WTC11 (cell line): ENCODE data around the gene ELMOD1. TPM values are rescaled to one million over a fixed set of nuclear protein-coding genes. Genes with fewer than 3 reads are reported as not detected.

Source experiments
- ATAC-seq: fragments of 200-7000 bp; cut with Tn5 transposase; 2 replicates; pipeline ENCODE4 v1.10.0; 2021; ENCODE audit warnings: mild to moderate bottlenecking, moderate library complexity
- CTCF ChIA-PET: fragments of 300-600 bp; sonication (Branson Sonifier 250); formaldehyde crosslinking; loops from one replicate; lab custom pipeline; 2021; ENCODE audit warnings: antibody characterized with exemption; lab: Charles Lee
- POLR2A ChIA-PET: fragments of 350-600 bp; sonication (Branson Sonifier 250); formaldehyde crosslinking; loops from one replicate; lab custom pipeline; 2021; ENCODE audit warnings: antibody characterized with exemption; lab: Charles Lee
- DNase-seq: peaks from one replicate; pipeline ENCODE4 v3.0.0; 2021; ENCODE audit warnings: low spot score
- H3K27ac Mint-ChIP-seq: 2 replicates; pipeline ENCODE4 v1.8.0; 2021; ENCODE audit warnings: mixed read lengths
- H3K27me3 Mint-ChIP-seq: 2 replicates; pipeline ENCODE4 v1.8.0; 2021; ENCODE audit warnings: low read depth, mild to moderate bottlenecking, moderate library complexity, mixed read lengths
- H3K36me3 Mint-ChIP-seq: 2 replicates; pipeline ENCODE4 v1.8.0; 2021; ENCODE audit warnings: mixed read lengths
- H3K4me1 Mint-ChIP-seq: 2 replicates; pipeline ENCODE4 v1.8.0; 2022; ENCODE audit warnings: mixed read lengths
- H3K4me3 Mint-ChIP-seq: 2 replicates; pipeline ENCODE4 v1.8.0; 2021; ENCODE audit warnings: mild to moderate bottlenecking, moderate library complexity, mixed read lengths
- H3K9me3 Mint-ChIP-seq: 2 replicates; pipeline ENCODE4 v1.8.0; 2021; ENCODE audit warnings: mixed read lengths
- ATF1 ChIP-seq: sonication (generic); formaldehyde crosslinking; IDR thresholded peaks from 2 replicates; pipeline ENCODE4 v1.8.1; 2023; ENCODE audit warnings: mild to moderate bottlenecking, moderate library complexity, missing genetic modification reagents
- ATF2 ChIP-seq: sonication (generic); formaldehyde crosslinking; IDR thresholded peaks from 2 replicates; pipeline ENCODE4 v1.8.1; 2022; ENCODE audit warnings: low read depth, missing genetic modification reagents, borderline replicate concordance
- ELF4 ChIP-seq: sonication (generic); formaldehyde crosslinking; IDR thresholded peaks from 2 replicates; pipeline ENCODE4 v1.8.1; 2022; ENCODE audit warnings: low read depth, mild to moderate bottlenecking, moderate library complexity, missing genetic modification reagents
- ETV6 ChIP-seq: sonication (generic); formaldehyde crosslinking; IDR thresholded peaks from 2 replicates; pipeline ENCODE4 v1.8.1; 2022; ENCODE audit warnings: mild to moderate bottlenecking, missing genetic modification reagents
- GABPB1 ChIP-seq: sonication (generic); formaldehyde crosslinking; IDR thresholded peaks from 2 replicates; pipeline ENCODE4 v1.8.1; 2023; ENCODE audit warnings: mild to moderate bottlenecking, missing genetic modification reagents
- HMGA2 ChIP-seq: fragments of 250-450 bp; sonication (Bioruptor Pico); IDR thresholded peaks from 2 replicates; pipeline ENCODE4 v1.4.0; 2021; ENCODE audit warnings: mild to moderate bottlenecking, moderate library complexity
- MYBL2 ChIP-seq: sonication (generic); formaldehyde crosslinking; IDR thresholded peaks from 2 replicates; pipeline ENCODE4 v1.8.1; 2023; ENCODE audit warnings: mild to moderate bottlenecking, moderate library complexity, missing genetic modification reagents
- NFYB ChIP-seq: sonication (generic); formaldehyde crosslinking; conservative IDR thresholded peaks from 2 replicates; pipeline ENCODE4 v1.8.0; 2022; ENCODE audit warnings: low read depth, missing genetic modification reagents
- NR2C2 ChIP-seq: sonication (generic); formaldehyde crosslinking; IDR thresholded peaks from 2 replicates; pipeline ENCODE4 v1.8.0; 2022; ENCODE audit warnings: mild to moderate bottlenecking, missing genetic modification reagents
- RELA ChIP-seq: sonication (generic); formaldehyde crosslinking; IDR thresholded peaks from 2 replicates; pipeline ENCODE4 v1.8.1; 2022; ENCODE audit warnings: missing genetic modification reagents, mild to moderate bottlenecking, borderline replicate concordance
- SMAD3 ChIP-seq: sonication (generic); formaldehyde crosslinking; IDR thresholded peaks from 2 replicates; pipeline ENCODE4 v1.8.0; 2022; ENCODE audit warnings: missing genetic modification reagents, mild to moderate bottlenecking, borderline replicate concordance
- SP1 ChIP-seq: sonication (generic); formaldehyde crosslinking; conservative IDR thresholded peaks from 2 replicates; pipeline ENCODE4 v1.8.1; 2022; ENCODE audit warnings: missing genetic modification reagents
- STAT6 ChIP-seq: sonication (generic); formaldehyde crosslinking; conservative IDR thresholded peaks from 2 replicates; pipeline ENCODE4 v1.8.1; 2023; ENCODE audit warnings: mild to moderate bottlenecking, low read depth, missing genetic modification reagents, moderate library complexity
- TEAD1 ChIP-seq: sonication (generic); formaldehyde crosslinking; IDR thresholded peaks from 2 replicates; pipeline ENCODE4 v1.8.0; 2022; ENCODE audit warnings: mild to moderate bottlenecking, missing genetic modification reagents
- TP53 ChIP-seq: sonication (generic); formaldehyde crosslinking; IDR thresholded peaks from 2 replicates; pipeline ENCODE4 v1.8.1; 2023; ENCODE audit warnings: mild to moderate bottlenecking, missing genetic modification reagents
- ZSCAN18 ChIP-seq: fragments of 250-450 bp; sonication (Bioruptor Pico); IDR thresholded peaks from 2 replicates; pipeline ENCODE4 v2.1.2; 2022; ENCODE audit warnings: mild to moderate bottlenecking, moderate library complexity
- total RNA-seq: library from RNA; stranded (reverse); gene quantifications from 3 replicates; pipeline ENCODE4 v1.2.3, GENCODE V29; 2021
- TF ChIP-seq, protein P1 (sequence below): fragments of 250-450 bp; sonication (Bioruptor Pico); IDR thresholded peaks from 2 replicates; pipeline ENCODE4 v1.9.0; 2021; ENCODE audit warnings: mild to moderate bottlenecking
- TF ChIP-seq, protein P2 (sequence below): sonication (generic); formaldehyde crosslinking; IDR thresholded peaks from 2 replicates; pipeline ENCODE4 v1.8.1; 2023; ENCODE audit warnings: mild to moderate bottlenecking, missing genetic modification reagents, moderate library complexity
- TF ChIP-seq, protein P3 (sequence below): sonication (generic); formaldehyde crosslinking; IDR thresholded peaks from 2 replicates; pipeline ENCODE4 v1.8.1; 2023; ENCODE audit warnings: mild to moderate bottlenecking, moderate library complexity, missing genetic modification reagents
- TF ChIP-seq, protein P4 (sequence below): sonication (generic); formaldehyde crosslinking; IDR thresholded peaks from 2 replicates; pipeline ENCODE4 v1.8.1; 2023; ENCODE audit warnings: mild to moderate bottlenecking, missing genetic modification reagents
- TF ChIP-seq, protein P5 (sequence below): sonication (generic); formaldehyde crosslinking; IDR thresholded peaks from 2 replicates; pipeline ENCODE4 v1.8.1; 2023; ENCODE audit warnings: mild to moderate bottlenecking, missing genetic modification reagents, borderline replicate concordance

The ELMOD1 gene
- total RNA-seq, 1 experiment from 2014 or later, result 2.3 TPM

DNA sequence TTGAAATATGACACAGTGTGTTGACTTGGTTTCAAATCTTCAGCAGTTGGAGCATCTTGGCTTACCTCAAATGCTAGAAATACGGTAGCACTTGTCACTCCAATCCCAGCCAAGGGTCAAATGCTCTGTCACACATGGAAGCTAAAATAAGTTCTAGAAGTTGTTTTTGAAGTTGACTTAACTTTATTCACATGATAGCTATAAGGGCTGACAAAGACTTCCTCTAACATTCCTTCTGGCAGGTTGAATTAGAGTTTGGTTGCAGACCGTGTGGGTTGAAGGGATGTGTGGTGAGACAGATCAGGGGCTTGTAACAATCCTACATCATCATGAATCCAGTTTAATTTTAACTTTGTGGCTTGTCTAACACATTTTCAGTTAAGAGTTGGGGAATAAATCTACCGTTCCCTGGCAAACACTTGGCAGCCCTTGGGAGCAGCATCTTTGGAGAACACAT, 116.3 kb downstream of the ELMOD1 start:
- TF ChIP-seq ETV6 (CRISPR knock-in tag) (no peak), TP53 (CRISPR knock-in tag) (no peak), NR2C2 (CRISPR knock-in tag) (no peak), RELA (CRISPR knock-in tag) (no peak), STAT6 (CRISPR knock-in tag) (no peak), SMAD3 (CRISPR knock-in tag) (no peak), ELF4 (CRISPR knock-in tag) (no peak), MYBL2 (no peak), SP1 (no peak), ZSCAN18 (CRISPR knock-in tag) (no peak), GABPB1 (CRISPR knock-in tag) (no peak), NFYB (CRISPR knock-in tag) (no peak), HMGA2 (CRISPR knock-in tag) (no peak), TEAD1 (CRISPR knock-in tag) (no peak)
- TF ChIP-seq, protein P1, sequence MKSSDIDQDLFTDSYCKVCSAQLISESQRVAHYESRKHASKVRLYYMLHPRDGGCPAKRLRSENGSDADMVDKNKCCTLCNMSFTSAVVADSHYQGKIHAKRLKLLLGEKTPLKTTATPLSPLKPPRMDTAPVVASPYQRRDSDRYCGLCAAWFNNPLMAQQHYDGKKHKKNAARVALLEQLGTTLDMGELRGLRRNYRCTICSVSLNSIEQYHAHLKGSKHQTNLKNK (CRISPR knock-in tag), result no peak
- TF ChIP-seq, protein P2, sequence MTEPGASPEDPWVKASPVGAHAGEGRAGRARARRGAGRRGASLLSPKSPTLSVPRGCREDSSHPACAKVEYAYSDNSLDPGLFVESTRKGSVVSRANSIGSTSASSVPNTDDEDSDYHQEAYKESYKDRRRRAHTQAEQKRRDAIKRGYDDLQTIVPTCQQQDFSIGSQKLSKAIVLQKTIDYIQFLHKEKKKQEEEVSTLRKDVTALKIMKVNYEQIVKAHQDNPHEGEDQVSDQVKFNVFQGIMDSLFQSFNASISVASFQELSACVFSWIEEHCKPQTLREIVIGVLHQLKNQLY, result no peak
- TF ChIP-seq, protein P3, sequence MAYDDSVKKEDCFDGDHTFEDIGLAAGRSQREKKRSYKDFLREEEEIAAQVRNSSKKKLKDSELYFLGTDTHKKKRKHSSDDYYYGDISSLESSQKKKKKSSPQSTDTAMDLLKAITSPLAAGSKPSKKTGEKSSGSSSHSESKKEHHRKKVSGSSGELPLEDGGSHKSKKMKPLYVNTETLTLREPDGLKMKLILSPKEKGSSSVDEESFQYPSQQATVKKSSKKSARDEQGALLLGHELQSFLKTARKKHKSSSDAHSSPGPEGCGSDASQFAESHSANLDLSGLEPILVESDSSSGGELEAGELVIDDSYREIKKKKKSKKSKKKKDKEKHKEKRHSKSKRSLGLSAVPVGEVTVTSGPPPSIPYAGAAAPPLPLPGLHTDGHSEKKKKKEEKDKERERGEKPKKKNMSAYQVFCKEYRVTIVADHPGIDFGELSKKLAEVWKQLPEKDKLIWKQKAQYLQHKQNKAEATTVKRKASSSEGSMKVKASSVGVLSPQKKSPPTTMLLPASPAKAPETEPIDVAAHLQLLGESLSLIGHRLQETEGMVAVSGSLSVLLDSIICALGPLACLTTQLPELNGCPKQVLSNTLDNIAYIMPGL, result no peak
- TF ChIP-seq, protein P4, sequence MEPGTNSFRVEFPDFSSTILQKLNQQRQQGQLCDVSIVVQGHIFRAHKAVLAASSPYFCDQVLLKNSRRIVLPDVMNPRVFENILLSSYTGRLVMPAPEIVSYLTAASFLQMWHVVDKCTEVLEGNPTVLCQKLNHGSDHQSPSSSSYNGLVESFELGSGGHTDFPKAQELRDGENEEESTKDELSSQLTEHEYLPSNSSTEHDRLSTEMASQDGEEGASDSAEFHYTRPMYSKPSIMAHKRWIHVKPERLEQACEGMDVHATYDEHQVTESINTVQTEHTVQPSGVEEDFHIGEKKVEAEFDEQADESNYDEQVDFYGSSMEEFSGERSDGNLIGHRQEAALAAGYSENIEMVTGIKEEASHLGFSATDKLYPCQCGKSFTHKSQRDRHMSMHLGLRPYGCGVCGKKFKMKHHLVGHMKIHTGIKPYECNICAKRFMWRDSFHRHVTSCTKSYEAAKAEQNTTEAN (CRISPR knock-in tag), result no peak
- no peak for DNase-seq
- ChIA-PET POLR2A (no interaction called here), CTCF (no interaction called here)
- Mint-ChIP-seq H3K36me3 (no peaks in the 10 kb centered on the region), H3K27ac (no peak overlapping the region), H3K9me3 (no peaks in the 10 kb centered on the region), H3K27me3 (peaks cover 40% of the 10 kb centered on the region), H3K4me1 (peaks cover 18% of the 10 kb centered on the region), H3K4me3 (no peak overlapping the region)
- ATAC-seq, result no peak

- POLR2A ChIA-PET, result no interaction called here
- Mint-ChIP-seq H3K4me3 (peak overlapping the region; percentile 10; the same call in 1 of the 2 replicates), H3K36me3 (no peaks in the 10 kb centered on the region), H3K4me1 (peaks cover 18% of the 10 kb centered on the region), H3K27me3 (peaks cover 42% of the 10 kb centered on the region), H3K9me3 (no peaks in the 10 kb centered on the region), H3K27ac (no peak overlapping the region)
- no peak for DNase-seq
- TF ChIP-seq, protein P5, sequence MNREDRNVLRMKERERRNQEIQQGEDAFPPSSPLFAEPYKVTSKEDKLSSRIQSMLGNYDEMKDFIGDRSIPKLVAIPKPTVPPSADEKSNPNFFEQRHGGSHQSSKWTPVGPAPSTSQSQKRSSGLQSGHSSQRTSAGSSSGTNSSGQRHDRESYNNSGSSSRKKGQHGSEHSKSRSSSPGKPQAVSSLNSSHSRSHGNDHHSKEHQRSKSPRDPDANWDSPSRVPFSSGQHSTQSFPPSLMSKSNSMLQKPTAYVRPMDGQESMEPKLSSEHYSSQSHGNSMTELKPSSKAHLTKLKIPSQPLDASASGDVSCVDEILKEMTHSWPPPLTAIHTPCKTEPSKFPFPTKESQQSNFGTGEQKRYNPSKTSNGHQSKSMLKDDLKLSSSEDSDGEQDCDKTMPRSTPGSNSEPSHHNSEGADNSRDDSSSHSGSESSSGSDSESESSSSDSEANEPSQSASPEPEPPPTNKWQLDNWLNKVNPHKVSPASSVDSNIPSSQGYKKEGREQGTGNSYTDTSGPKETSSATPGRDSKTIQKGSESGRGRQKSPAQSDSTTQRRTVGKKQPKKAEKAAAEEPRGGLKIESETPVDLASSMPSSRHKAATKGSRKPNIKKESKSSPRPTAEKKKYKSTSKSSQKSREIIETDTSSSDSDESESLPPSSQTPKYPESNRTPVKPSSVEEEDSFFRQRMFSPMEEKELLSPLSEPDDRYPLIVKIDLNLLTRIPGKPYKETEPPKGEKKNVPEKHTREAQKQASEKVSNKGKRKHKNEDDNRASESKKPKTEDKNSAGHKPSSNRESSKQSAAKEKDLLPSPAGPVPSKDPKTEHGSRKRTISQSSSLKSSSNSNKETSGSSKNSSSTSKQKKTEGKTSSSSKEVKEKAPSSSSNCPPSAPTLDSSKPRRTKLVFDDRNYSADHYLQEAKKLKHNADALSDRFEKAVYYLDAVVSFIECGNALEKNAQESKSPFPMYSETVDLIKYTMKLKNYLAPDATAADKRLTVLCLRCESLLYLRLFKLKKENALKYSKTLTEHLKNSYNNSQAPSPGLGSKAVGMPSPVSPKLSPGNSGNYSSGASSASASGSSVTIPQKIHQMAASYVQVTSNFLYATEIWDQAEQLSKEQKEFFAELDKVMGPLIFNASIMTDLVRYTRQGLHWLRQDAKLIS (CRISPR knock-in tag), result no peak
- TF ChIP-seq ATF2 (CRISPR knock-in tag) (no peak), ATF1 (CRISPR knock-in tag) (no peak)
- CTCF ChIA-PET, result no interaction called here
- ATAC-seq, result peak; percentile 87
These were observed 116.9 kb downstream of the ELMOD1 start for GRCh38 chr11:107707807-107708206.
